PC-9 (cell line): ENCODE data around the gene NUP214.

Experiments used
- EZH2 ChIP-seq: fragments of 200-600 bp; sonication (generic); IDR thresholded peaks from 2 replicates; pipeline ENCODE4 v1.8.0; 2017; ENCODE audit warnings: antibody characterized with exemption, low read depth
- TF ChIP-seq, protein P1 (sequence below): fragments of 200-600 bp; sonication (generic); conservative IDR thresholded peaks from 2 replicates; pipeline ENCODE4 v1.6.1; 2017; ENCODE audit warnings: mixed run types, antibody characterized with exemption, mild to moderate bottlenecking, moderate library complexity

GRCh38 chr9:131116281-131117120 is 8.9 kb upstream of the NUP214 start:
- TF ChIP-seq, protein P1, sequence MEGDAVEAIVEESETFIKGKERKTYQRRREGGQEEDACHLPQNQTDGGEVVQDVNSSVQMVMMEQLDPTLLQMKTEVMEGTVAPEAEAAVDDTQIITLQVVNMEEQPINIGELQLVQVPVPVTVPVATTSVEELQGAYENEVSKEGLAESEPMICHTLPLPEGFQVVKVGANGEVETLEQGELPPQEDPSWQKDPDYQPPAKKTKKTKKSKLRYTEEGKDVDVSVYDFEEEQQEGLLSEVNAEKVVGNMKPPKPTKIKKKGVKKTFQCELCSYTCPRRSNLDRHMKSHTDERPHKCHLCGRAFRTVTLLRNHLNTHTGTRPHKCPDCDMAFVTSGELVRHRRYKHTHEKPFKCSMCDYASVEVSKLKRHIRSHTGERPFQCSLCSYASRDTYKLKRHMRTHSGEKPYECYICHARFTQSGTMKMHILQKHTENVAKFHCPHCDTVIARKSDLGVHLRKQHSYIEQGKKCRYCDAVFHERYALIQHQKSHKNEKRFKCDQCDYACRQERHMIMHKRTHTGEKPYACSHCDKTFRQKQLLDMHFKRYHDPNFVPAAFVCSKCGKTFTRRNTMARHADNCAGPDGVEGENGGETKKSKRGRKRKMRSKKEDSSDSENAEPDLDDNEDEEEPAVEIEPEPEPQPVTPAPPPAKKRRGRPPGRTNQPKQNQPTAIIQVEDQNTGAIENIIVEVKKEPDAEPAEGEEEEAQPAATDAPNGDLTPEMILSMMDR, result no peak
- no peak for TF ChIP-seq EZH2
